ENCODE data around the gene ZNF3.
A peak's percentile ranks its signal among the peaks of the same experiment; 100 is the strongest.

Gene ZNF3

GRCh38 chr7:100053215-100053614 lies 28.3 kb downstream of the ZNF3 start:
- ATAC-seq: peak; percentile 29
- TF ChIP-seq POU6F1 (CRISPR knock-in tag; IDR thresholded peaks at IDR 0.05; ENCODE audit: borderline replicate concordance, low read depth) (no peak), PATZ1 (CRISPR knock-in tag; IDR thresholded peaks at IDR 0.05; ENCODE audit: borderline replicate concordance) (no peak), CSDC2 (CRISPR knock-in tag; IDR thresholded peaks at IDR 0.05) (no peak), ZFP30 (CRISPR knock-in tag; IDR thresholded peaks at IDR 0.05) (no peak), ZNF70 (CRISPR knock-in tag; IDR thresholded peaks at IDR 0.05) (no peak), CREB5 (CRISPR knock-in tag; IDR thresholded peaks at IDR 0.05; ENCODE audit: low read depth) (no peak), OSR1 (CRISPR knock-in tag; IDR thresholded peaks at IDR 0.05) (no peak), TOX (CRISPR knock-in tag; IDR thresholded peaks at IDR 0.05; ENCODE audit: borderline replicate concordance) (no peak), ZC3H10 (CRISPR knock-in tag; IDR thresholded peaks at IDR 0.05) (no peak), TCF4 (CRISPR knock-in tag; IDR thresholded peaks at IDR 0.05; ENCODE audit: borderline replicate concordance) (no peak), ZNF8 (CRISPR knock-in tag; IDR thresholded peaks at IDR 0.05) (no peak), PPARA (CRISPR knock-in tag; IDR thresholded peaks at IDR 0.05; ENCODE audit: borderline replicate concordance) (no peak), ZNF565 (CRISPR knock-in tag; conservative IDR thresholded peaks at IDR 0.05; ENCODE audit: low read depth) (no peak), ESRRG (CRISPR knock-in tag; IDR thresholded peaks at IDR 0.05) (no peak), SNAI2 (CRISPR knock-in tag; IDR thresholded peaks at IDR 0.05) (no peak)

- TF ChIP-seq ZC3H10 (CRISPR knock-in tag; IDR thresholded peaks at IDR 0.05) (no peak), CREB5 (CRISPR knock-in tag; IDR thresholded peaks at IDR 0.05; ENCODE audit: low read depth) (no peak), ZFP3 (CRISPR knock-in tag; IDR thresholded peaks at IDR 0.05) (no peak), ISL1 (CRISPR knock-in tag; IDR thresholded peaks at IDR 0.05) (no peak), PPARA (CRISPR knock-in tag; IDR thresholded peaks at IDR 0.05; ENCODE audit: borderline replicate concordance) (no peak), RARB (CRISPR knock-in tag; IDR thresholded peaks at IDR 0.05) (no peak), TCF4 (CRISPR knock-in tag; IDR thresholded peaks at IDR 0.05; ENCODE audit: borderline replicate concordance) (no peak), PATZ1 (CRISPR knock-in tag; IDR thresholded peaks at IDR 0.05; ENCODE audit: borderline replicate concordance) (no peak), OSR1 (CRISPR knock-in tag; IDR thresholded peaks at IDR 0.05) (no peak)
- ATAC-seq: no peak
These were observed 29.9 kb downstream of the ZNF3 start for GRCh38 chr7:100051611-100052010.

- ATAC-seq: peak; percentile 95
- TF ChIP-seq ARNTL (CRISPR knock-in tag; IDR thresholded peaks at IDR 0.05; ENCODE audit: borderline replicate concordance, low read depth): no peak
- TF ChIP-seq ZNF565 (CRISPR knock-in tag; conservative IDR thresholded peaks at IDR 0.05; ENCODE audit: low read depth): peak; percentile 75; the same call in 1 of the 2 replicates
- TF ChIP-seq ZFP3 (CRISPR knock-in tag; IDR thresholded peaks at IDR 0.05): peak; percentile 85
- TF ChIP-seq ESRRG (CRISPR knock-in tag; IDR thresholded peaks at IDR 0.05): no peak
- TF ChIP-seq PATZ1 (CRISPR knock-in tag; IDR thresholded peaks at IDR 0.05; ENCODE audit: borderline replicate concordance): peak; percentile 19; the same call in 1 of the 2 replicates
- no peak for TF ChIP-seq TOX (CRISPR knock-in tag; IDR thresholded peaks at IDR 0.05; ENCODE audit: borderline replicate concordance)
- TF ChIP-seq SNAI2 (CRISPR knock-in tag; IDR thresholded peaks at IDR 0.05): no peak
- no peak for TF ChIP-seq CREB5 (CRISPR knock-in tag; IDR thresholded peaks at IDR 0.05; ENCODE audit: low read depth)
- TF ChIP-seq TCF4 (CRISPR knock-in tag; IDR thresholded peaks at IDR 0.05; ENCODE audit: borderline replicate concordance): peak; percentile 51; the same call in 1 of the 2 replicates
- TF ChIP-seq BACH2 (CRISPR knock-in tag; IDR thresholded peaks at IDR 0.05; ENCODE audit: borderline replicate concordance): peak; percentile 50; the same call in 1 of the 2 replicates
- TF ChIP-seq OSR1 (CRISPR knock-in tag; IDR thresholded peaks at IDR 0.05): no peak
- TF ChIP-seq ZNF8 (CRISPR knock-in tag; IDR thresholded peaks at IDR 0.05): no peak
- TF ChIP-seq PPARA (CRISPR knock-in tag; IDR thresholded peaks at IDR 0.05; ENCODE audit: borderline replicate concordance): no peak
- peak; percentile 94 for TF ChIP-seq GLIS3 (CRISPR knock-in tag; IDR thresholded peaks at IDR 0.05)
- no peak for TF ChIP-seq POU6F1 (CRISPR knock-in tag; IDR thresholded peaks at IDR 0.05; ENCODE audit: borderline replicate concordance, low read depth)
- no peak for TF ChIP-seq RARB (CRISPR knock-in tag; IDR thresholded peaks at IDR 0.05)
These were observed 31.9 kb downstream of the ZNF3 start, which contains the start of gene ZSCAN21 for GRCh38 chr7:100049441-100050291. Gene ZSCAN21, plus strand, starts transcription at chr7:100049774. Its CDS starts 7,233 bp downstream, at chr7:100057007.

Measured in SK-N-SH treated with all-trans-retinoic acid at 6 μM for 48 hours (cell line).